ENCODE measurements around the gene GREB1L.

DNA sequence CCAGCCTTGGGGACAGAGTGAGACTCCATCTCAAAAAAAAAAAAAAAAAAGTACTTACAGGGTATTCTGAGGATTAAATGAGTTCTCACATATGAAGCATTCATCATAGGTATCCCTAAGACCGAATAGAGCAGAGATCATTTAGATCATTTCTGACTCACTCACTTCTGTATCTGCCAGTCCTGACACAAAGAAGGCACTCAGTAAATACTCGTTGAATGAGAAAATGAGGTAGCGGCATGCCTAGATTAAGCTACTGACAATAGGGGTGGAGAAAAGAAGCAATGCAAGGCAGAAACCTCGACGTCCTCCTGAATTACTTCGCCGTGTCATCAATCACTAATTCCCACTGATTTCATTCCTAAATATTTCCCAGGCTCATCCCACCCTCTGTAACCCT is 103.8 kb downstream of the GREB1L start:
- no peak for TF ChIP-seq TAF1 (IDR thresholded peaks at IDR 0.05; ENCODE audit: low read depth, low read length)
- TF ChIP-seq POLR2A (IDR thresholded peaks at IDR 0.05; ENCODE audit: low read depth, low read length) = no peak
- TF ChIP-seq POU2F2 (IDR thresholded peaks at IDR 0.05; ENCODE audit: low read depth, low read length) = no peak
- no peak for TF ChIP-seq POLR2AphosphoS5 (IDR thresholded peaks at IDR 0.05; ENCODE audit: low read depth, low read length)
